Measurements from ENCODE around the gene BMS1.

GRCh38 chr10:42878821-42879195 lies 96.2 kb downstream of the BMS1 start:
- TF ChIP-seq POLR2A (IDR thresholded peaks at IDR 0.05; ENCODE audit: low read length) (no peak), GATA1 (IDR thresholded peaks at IDR 0.05; ENCODE audit: low read depth, low read length) (no peak)

All from erythroblast (primary cell).